ENCODE data around the gene TTLL13. TPM values are rescaled to one million over a fixed set of nuclear protein-coding genes. Genes with fewer than 3 reads are reported as not detected.

The TTLL13 gene
- total and polyA plus RNA-seq, 2 of the 4 experiments (the other 2 are of a cell fraction) = 0.10 TPM; not detected in 1

GRCh38 chr15:90266061-90266431, 16.7 kb downstream of the TTLL13 start:
- Histone ChIP-seq H3K27ac (ENCODE audit: insufficient read depth, low read length) (peak overlapping the region; percentile 96), H2BK20ac (ENCODE audit: low read depth, low read length) (no peak overlapping the region), H4K8ac (ENCODE audit: low read depth in 2 of 2, low read length in 2 of 2) (peak overlapping the region; percentile 96 to 100), H3K9ac (ENCODE audit: low read depth, low read length) (peak overlapping the region; percentile 98), H3K27me3 (ENCODE audit: control insufficient read depth, insufficient read depth, low read length) (no peaks in the 10 kb centered on the region), H2BK15ac (ENCODE audit: low read depth, low read length) (no peak overlapping the region), H3K9me3 (ENCODE audit: control insufficient read depth, insufficient read depth, low read length) (no peaks in the 10 kb centered on the region), H3K4ac (ENCODE audit: low read depth, low read length) (peak overlapping the region; percentile 96), H3K18ac (ENCODE audit: low read depth, low read length) (peak overlapping the region; percentile 50), H3K56ac (ENCODE audit: extremely low read depth, insufficient read depth, low read length) (peak overlapping the region; percentile 85), H3K4me1 (ENCODE audit: control insufficient read depth, insufficient read depth, low read length) (peaks cover 7% of the 10 kb centered on the region), H3K4me2 (ENCODE audit: low read depth, low read length) (peak overlapping the region; percentile 90), H2BK120ac (ENCODE audit: low read depth, low read length) (peak overlapping the region; percentile 50; the same call in 1 of the 2 replicates), H3K4me3 (ENCODE audit: insufficient read depth, low read depth, low read length) (peak overlapping the region; percentile 90), H2AK5ac (ENCODE audit: low read depth, low read length) (peak overlapping the region; percentile 61; the same call in 1 of the 2 replicates), H2BK5ac (ENCODE audit: low read depth, low read length, poor library complexity, severe bottlenecking) (peak overlapping the region; percentile 91), H2AK9ac (replicated peaks; ENCODE audit: low read depth, low read length, poor library complexity) (peak overlapping the region; percentile 96), H3K14ac (replicated peaks; ENCODE audit: low read depth, low read length) (peak overlapping the region; percentile 95), H4K20me1 (ENCODE audit: insufficient read depth, low read length) (peaks cover 41% of the 10 kb centered on the region), H3K79me1 (ENCODE audit: low read depth in 1 of 2, low read length in 2 of 2) (peaks cover 22 to 64% of the 10 kb centered on the region in 2 experiments), H3K9me1 (ENCODE audit: insufficient read depth, low read length) (peaks cover 14% of the 10 kb centered on the region), H4K91ac (ENCODE audit: insufficient read depth, low read depth, low read length) (peak overlapping the region; percentile 88), H4K5ac (ENCODE audit: low read depth, low read length) (peak overlapping the region; percentile 87), H3K23ac (ENCODE audit: low read depth, low read length) (peak overlapping the region; percentile 95), H3K36me3 (ENCODE audit: control insufficient read depth, insufficient read depth, low read length) (peaks cover 8% of the 10 kb centered on the region), H2AFZ (replicated peaks; ENCODE audit: low read length, poor library complexity) (peak overlapping the region; percentile 97)
- POLR2A ChIA-PET (ENCODE audit: unreplicated experiment) = interaction anchor here (0.6 kb wide), 2 partner anchors 49 to 139 kb away, joined by 7 to 13 read pairs; no protein-coding TSS in a partner anchor
- DNase-seq = peak; percentile 4
- in situ Hi-C loops (cut with MboI; ENCODE audit: low sequenced_read_pairs) (no loop called here), dilution Hi-C loops (cut with HindIII; ENCODE audit: low sequenced_read_pairs, unreplicated experiment) (no loop called here), intact Hi-C loops (cut with micrococcal nuclease) (no loop called here)
- BruUV-seq (replicated peaks) = TSS peak; percentile 75
- ATAC-seq (ENCODE audit: low read depth) = peak; percentile 40
- TF ChIP-seq MAFK (IDR thresholded peaks at IDR 0.05; ENCODE audit: low read depth, low read length) (no peak), CEBPB (IDR thresholded peaks at IDR 0.05; ENCODE audit: low read depth, low read length) (peak; percentile 55), CTCF (conservative IDR thresholded peaks at IDR 0.05; ENCODE audit: low read depth, low read length) (no peak), RAD21 (IDR thresholded peaks at IDR 0.05; ENCODE audit: low read length) (no peak), NFE2L2 (IDR thresholded peaks at IDR 0.05; ENCODE audit: low read depth, low read length) (no peak)
- WGBS, 2 experiments (ENCODE audit: extremely low coverage in 2 of 2, insufficient read length in 1 of 2) = 0% methylated on average over 1 of the region's 16 CpGs; no CpG with 5 or more reads in 1 of the 2 experiments
- CTCF ChIA-PET = no interaction called here

Data from IMR-90 (cell line).